AG04450 (cell line): ENCODE results near the gene RANBP9. TPM values are rescaled to one million over a fixed set of nuclear protein-coding genes. Genes with fewer than 3 reads are reported as not detected.

ENCODE experiments used
- CTCF ChIA-PET: fragments of 300-600, 350-600 bp; formaldehyde crosslinking; extraction: SDS; loops from one replicate; lab custom pipeline; 2022; ENCODE audit warnings: antibody characterized with exemption, inconsistent platforms; lab: Charles Lee
- POLR2A ChIA-PET: fragments of 350-600 bp; formaldehyde crosslinking; extraction: SDS; loops from one replicate; lab custom pipeline; 2021; ENCODE audit warnings: antibody characterized with exemption, inconsistent platforms; lab: Yijun Ruan, JAX
- DNase-seq: peaks from one replicate; pipeline ENCODE4 v3.0.0-alpha.2; 2011; ENCODE audit warnings: low read depth, low spot score
- H3K27ac ChIP-seq: one replicate; pipeline ENCODE4 v1.5.1; 2012; ENCODE audit warnings: low read depth, low read length, control low read depth
- H3K27me3 ChIP-seq: one replicate; pipeline ENCODE4 v1.6.0; 2012; ENCODE audit warnings: low read length; ENCODE audit not compliant: control insufficient read depth, insufficient read depth
- H3K4me3 ChIP-seq: 2 replicates; pipeline ENCODE4 v1.5.1; 2011; ENCODE audit warnings: mild to moderate bottlenecking, low read depth, low read length, control low read depth
- H3K9me3 ChIP-seq: 2 replicates; pipeline ENCODE4 v1.5.1; 2012; ENCODE audit warnings: low read length; ENCODE audit not compliant: control insufficient read depth, insufficient read depth
- CTCF ChIP-seq: IDR thresholded peaks from 2 replicates; pipeline ENCODE4 v1.5.1; 2011; ENCODE audit warnings: low read depth, low read length, control low read depth, inconsistent platforms
- polyA plus RNA-seq: library from polyadenylated mRNA; depleted of rRNA; stranded (reverse); fragments of >200 nt; gene quantifications from 2 replicates; pipeline ENCODE4 v1.2.3, GENCODE V29; 2011

The RANBP9 gene
- polyA plus RNA-seq, 1 experiment, result 37.7 TPM

GRCh38 chr6:13589801-13590200 is 121.8 kb downstream of the RANBP9 start:
- H3K4me3 ChIP-seq, result no peak overlapping the region
- no peaks in the 10 kb centered on the region; the same call in none of the 2 replicates for H3K9me3 ChIP-seq
- H3K27ac ChIP-seq, result no peak overlapping the region
- no peak for TF ChIP-seq CTCF
- H3K27me3 ChIP-seq, result no peaks in the 10 kb centered on the region
- ChIA-PET CTCF (interaction anchor here (5.8 kb wide), 1 partner anchor 15 kb away, joined by 28 read pairs; the partner anchor contains the start of gene SIRT5), POLR2A (no interaction called here)
- DNase-seq, result no peak

- ChIA-PET POLR2A (interaction anchor here (0.7 kb wide), 1 partner anchor 12 kb away, joined by 4 read pairs; the partner anchor contains the start of gene SIRT5), CTCF (interaction anchor here (0.6 to 5.8 kb wide), 6 partner anchors 12 to 256 kb away, joined by 3 to 28 read pairs (median 3); partner anchors contain the start of gene SIRT5)
- TF ChIP-seq CTCF, result no peak
- Histone ChIP-seq H3K27ac (no peak overlapping the region), H3K9me3 (no peaks in the 10 kb centered on the region; the same call in 1 of the 2 replicates), H3K27me3 (no peaks in the 10 kb centered on the region), H3K4me3 (no peak overlapping the region)
- DNase-seq, result no peak
Measured at GRCh38 chr6:13586603-13587542, 124.8 kb downstream of the RANBP9 start.

- POLR2A ChIA-PET, result no interaction called here
Measured at GRCh38 chr6:13581700-13582229, 129.9 kb downstream of the RANBP9 start.

GRCh38 chr6:13579911-13580310 is 131.7 kb downstream of the RANBP9 start:
- H3K4me3 ChIP-seq, result no peak overlapping the region
- TF ChIP-seq CTCF, result no peak
- CTCF ChIA-PET, result no interaction called here
- H3K27me3 ChIP-seq, result no peaks in the 10 kb centered on the region
- no peak for DNase-seq
- H3K9me3 ChIP-seq, result no peaks in the 10 kb centered on the region
- POLR2A ChIA-PET, result no interaction called here
- no peak overlapping the region for H3K27ac ChIP-seq

More at GRCh38 chr6:13581700-13582229, 129.9 kb downstream of the RANBP9 start:
- no peak overlapping the region for H3K27ac ChIP-seq
- no peaks in the 10 kb centered on the region for H3K9me3 ChIP-seq
- CTCF ChIA-PET, result no interaction called here
- DNase-seq, result no peak
- no peak for TF ChIP-seq CTCF
- no peak overlapping the region for H3K4me3 ChIP-seq
- H3K27me3 ChIP-seq, result no peaks in the 10 kb centered on the region

- no peak overlapping the region for H3K4me3 ChIP-seq
- ChIA-PET CTCF (no interaction called here), POLR2A (no interaction called here)
- H3K27ac ChIP-seq, result no peak overlapping the region
- no peaks in the 10 kb centered on the region for H3K9me3 ChIP-seq
- TF ChIP-seq CTCF, result no peak
- no peaks in the 10 kb centered on the region for H3K27me3 ChIP-seq
- no peak for DNase-seq
Measured at GRCh38 chr6:13577926-13578325, 133.7 kb downstream of the RANBP9 start.
